GM15510 (cell line): ENCODE results near the gene MRPL45.

Source experiments
- POLR2A ChIP-seq: IDR thresholded peaks from 3 replicates; pipeline ENCODE4 v1.6.1; 2011; ENCODE audit warnings: borderline replicate concordance; ENCODE audit not compliant: insufficient read length; ENCODE audit errors: extremely low read depth

The MRPL45 gene

DNA sequence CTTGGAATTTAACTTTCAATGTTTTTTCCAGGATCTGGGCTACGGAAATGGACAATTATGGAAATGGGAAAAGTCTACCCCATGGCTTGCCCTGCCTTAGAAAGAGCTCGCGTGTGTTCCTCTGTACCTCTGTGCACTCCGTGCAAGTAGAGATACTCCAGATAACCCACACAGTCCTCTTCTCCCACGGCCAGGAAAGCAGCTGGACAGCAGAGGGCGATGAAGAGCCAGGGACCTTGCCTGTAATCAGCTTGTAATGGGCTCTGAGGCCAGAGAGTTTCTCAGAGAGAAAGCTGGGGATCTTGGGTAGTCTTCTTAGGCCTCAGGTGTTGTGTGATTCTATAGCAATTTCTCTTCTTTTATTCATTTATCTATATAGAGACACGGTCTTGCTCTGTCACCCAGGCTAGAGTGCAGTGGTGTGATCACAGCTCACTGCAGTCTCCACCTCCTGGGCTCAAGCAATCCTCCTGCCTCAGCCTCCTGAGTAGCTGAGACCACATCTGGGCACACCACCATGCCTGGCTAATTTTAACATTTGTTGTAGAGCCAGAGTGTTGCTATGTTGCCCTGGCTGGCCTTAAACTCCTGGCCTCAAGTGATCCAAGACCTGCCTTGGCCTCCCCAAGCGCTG is 52.2 kb downstream of the MRPL45 start:
- TF ChIP-seq POLR2A = no peak

DNA sequence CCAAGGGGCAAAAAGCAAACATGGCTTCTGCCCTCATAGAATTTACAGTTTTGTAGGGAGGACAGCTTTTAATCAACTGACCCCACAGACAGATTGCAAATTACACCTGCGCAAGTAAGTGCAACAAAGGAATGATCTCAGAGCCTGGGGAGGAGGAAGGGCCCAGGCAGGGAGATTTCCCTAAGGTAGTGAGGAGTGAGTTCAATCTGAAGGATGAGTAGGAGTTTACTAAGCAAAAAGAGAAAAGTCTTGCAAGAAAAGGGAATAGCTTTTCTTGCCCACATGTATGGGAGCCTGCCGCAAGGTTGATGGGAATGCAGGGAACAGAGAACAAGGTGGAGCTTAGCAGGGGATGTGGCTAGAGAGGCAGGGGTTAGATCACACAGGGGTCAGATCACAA is 53.1 kb downstream of the MRPL45 start:
- no peak for TF ChIP-seq POLR2A

DNA sequence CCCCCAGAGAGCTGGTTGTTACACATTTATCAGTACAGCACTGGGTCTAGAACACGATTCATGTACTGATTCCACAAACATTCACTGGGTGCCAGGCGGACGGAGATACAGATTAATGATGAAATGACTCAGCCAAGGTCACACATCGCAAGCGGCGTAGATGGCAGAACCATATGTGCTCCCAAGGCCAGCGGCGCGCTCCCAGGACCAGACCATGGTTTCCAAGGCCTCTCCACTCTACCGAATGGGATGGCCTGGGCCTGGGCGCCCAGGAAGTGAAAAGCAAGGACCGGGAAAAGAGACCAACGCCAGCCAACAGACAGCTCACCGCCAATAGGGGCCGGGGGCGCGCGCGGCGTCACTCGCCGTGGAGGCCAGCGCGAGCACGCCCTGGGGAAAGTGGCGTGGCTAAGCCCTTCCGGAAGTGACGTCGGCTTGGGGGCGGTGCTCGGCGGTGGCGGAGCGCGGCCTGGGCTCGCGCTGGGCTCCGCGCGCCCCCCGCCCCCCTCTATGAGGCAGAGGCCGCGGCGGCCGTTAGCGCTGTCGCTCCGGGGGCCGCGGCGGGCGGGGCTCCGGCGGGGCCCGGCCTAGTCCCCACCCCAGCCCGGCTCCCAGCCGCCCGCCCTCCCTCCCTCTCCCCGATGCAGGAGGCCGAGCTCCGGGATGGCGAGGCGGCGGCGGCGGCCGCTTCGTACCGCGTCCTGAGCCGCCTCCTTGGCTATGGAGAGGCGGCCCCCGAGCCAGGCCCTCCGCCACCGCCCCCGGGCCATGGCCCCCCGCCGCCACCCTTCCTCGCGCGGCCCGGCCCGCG is 54.6 kb downstream of the MRPL45 start, which contains the start of gene SOCS7:
Gene SOCS7, plus strand, starts transcription at position 433 of the 811 bp plus-strand sequence. Its CDS starts 209 bp downstream, at position 642.
- peak; percentile 96 for TF ChIP-seq POLR2A

DNA sequence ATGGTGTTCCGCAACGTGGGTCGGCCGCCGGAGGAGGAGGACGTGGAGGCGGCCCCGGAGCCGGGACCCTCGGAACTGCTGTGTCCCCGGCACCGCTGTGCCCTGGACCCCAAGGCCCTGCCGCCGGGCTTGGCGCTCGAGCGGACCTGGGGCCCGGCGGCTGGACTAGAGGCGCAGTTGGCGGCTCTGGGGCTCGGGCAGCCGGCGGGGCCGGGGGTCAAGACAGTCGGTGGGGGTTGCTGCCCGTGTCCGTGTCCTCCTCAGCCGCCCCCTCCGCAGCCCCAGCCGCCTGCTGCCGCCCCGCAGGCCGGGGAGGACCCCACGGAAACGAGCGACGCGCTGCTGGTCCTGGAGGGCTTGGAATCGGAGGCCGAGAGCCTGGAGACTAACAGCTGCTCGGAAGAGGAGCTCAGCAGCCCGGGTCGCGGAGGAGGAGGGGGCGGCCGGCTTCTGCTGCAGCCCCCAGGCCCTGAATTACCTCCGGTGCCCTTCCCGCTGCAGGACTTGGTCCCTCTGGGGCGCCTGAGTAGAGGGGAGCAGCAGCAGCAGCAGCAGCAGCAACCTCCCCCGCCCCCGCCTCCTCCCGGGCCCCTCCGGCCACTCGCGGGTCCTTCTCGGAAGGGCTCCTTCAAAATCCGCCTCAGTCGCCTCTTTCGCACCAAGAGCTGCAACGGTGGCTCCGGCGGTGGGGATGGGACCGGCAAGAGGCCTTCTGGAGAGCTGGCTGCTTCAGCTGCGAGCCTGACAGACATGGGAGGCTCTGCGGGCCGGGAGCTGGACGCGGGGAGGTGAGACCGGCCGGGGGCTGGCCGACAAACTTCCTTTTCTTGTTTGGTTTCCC is 55.5 kb downstream of the MRPL45 start:
- no peak for TF ChIP-seq POLR2A

DNA sequence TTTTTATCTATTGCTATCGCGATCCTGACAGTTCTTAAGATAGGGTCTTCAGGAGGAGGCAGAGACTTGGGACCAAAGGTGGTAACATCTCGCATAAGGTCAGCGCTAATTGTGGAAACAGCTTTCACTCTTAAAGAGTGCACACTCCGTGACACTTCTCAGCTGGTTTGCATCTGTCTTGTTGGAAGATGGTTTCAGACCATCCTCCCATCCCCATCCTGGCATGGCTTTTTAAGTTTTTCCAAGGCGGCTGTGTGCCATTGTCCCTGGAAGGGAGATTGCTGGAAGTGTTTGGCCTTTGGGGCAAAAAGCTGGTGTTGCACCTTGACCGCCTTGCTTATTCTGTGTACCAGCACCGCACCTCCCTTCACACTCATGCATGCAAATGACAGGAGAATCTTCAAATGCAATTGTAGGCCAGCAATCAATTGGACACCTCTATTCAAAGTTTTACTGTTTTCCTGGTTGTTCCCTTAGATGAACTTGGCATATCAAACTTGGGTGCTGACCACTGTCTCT is 56.2 kb downstream of the MRPL45 start:
- no peak for TF ChIP-seq POLR2A

DNA sequence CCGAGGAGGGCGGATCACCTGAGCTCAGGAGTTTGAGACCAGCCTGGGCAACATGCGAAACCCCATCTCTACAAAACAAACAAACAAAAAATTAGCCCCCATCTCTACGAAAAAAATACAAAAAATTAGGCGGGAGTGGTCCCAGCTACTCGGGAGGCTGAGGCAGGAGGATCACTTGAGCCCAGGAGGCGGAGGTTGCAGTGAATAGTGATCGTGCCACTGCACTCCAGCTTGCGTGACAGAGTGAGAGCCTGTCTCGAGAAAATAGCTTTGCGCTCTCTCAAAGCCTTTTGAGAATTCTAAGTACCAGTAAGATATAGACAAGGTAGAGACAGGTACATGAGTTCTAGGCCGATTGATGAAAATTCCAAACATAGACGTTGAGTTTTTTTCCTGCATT is 56.7 kb downstream of the MRPL45 start:
- TF ChIP-seq POLR2A = no peak

DNA sequence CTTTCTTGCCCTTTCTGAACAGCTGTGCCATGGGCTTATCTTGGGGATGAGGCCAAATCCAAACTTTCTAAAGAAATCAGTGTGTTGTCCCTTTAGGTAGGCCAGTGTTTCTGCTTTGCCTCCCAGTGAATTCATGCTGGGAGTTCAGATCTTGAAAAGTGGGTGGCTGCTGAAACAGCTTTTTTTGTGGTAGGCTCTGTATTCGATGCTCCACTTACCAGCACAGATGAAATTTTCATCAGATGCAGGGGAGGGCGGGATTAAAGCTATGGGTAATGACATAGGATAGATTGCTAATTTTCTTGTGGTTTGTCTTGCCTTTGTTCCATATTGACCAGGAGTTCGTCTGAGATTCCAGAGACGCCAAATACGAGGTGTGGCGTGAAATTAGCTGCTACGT is 57.5 kb downstream of the MRPL45 start:
- no peak for TF ChIP-seq POLR2A

DNA sequence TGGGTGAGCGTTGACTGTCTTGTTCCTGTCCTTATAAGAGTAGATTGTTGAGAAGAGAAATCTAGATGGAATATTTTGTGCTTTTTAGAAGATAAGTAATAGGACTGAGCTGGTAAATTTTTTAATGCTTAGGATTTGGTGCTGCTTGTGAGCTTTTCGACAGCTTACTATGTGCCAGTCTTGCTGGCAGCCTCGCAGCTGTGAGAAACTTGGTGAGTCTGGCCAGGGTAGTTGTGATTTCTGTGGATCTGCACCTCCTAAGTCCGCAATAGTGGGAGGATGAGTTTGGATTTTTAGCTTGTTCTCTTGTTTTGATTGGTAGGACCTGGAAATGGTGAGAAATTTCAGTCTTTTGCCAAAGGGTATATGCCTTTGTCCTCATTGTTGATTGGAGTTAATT is 58.3 kb downstream of the MRPL45 start:
- no peak for TF ChIP-seq POLR2A

DNA sequence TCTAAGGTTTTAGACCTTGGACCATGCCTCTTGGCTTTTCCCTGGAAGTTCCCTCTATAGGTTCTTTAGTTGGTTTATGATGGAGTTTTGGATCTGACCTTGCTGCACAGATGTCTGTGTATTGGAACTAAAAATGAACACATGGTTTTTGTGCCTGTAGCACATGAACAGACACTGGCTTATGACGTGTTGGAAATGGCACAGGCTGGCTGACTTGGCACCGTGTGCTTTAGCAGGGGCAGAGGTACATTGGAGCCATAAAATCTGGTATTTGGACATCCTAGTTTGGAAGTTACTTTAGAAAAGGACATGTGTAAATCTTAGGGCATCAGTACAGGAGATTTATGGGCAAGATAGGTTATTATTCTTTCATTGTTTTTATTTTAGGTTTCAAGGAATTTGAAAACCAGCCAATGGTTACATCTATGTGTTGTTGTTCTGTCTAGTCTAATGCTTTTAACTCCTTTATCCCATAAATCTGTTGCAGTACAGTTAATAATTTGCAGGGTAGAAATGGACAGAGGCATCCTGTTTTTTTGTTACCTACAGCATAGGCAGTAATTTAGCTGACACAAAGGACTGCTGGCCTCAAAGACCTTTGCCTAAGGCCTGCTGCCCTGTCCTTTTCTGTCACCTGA is 60.6 kb downstream of the MRPL45 start:
- no peak for TF ChIP-seq POLR2A

DNA sequence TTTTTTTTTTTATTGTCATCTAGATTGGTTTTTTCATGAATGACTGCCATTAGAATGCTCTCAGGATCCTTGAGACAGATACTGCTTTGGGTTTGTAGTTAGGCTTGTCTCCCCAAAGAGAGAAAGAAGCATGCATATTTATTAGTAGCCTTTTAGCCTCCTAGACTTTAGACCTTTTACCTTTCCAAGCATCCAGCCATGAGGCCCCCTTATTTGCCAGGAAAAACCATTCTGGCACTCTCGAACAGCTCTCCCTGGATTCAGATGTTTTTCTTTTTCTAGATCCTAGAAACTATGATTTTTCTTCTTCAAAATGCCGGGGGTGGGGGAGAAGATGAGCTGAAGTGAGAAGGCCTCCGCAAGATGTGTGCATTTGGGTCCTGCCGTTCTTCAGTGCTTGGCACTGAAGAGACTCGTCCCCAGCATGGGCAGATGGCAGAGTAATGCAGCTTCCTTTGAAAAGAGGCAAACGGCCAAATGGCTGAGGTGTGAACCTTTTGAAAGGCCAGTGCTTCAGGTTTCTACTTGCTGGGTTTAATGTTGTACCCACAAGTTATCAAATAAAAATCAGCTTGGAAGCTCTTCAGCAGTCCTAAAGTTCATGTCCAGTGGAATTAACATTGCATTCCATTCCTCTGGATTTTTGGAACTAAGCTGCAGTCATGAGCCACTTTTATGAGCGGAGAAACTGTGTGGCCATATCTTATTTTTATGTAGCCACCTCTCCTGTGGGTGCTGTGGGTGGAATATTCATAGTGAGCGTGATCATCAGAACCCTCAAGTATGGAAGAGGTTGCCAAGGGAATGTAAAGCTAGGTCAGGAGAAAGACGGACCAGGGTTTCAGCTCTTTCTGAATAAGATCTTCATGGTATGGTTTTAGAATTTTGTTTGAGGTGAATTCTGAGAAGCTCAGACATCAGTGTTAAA is 61.9 kb downstream of the MRPL45 start:
- no peak for TF ChIP-seq POLR2A

DNA sequence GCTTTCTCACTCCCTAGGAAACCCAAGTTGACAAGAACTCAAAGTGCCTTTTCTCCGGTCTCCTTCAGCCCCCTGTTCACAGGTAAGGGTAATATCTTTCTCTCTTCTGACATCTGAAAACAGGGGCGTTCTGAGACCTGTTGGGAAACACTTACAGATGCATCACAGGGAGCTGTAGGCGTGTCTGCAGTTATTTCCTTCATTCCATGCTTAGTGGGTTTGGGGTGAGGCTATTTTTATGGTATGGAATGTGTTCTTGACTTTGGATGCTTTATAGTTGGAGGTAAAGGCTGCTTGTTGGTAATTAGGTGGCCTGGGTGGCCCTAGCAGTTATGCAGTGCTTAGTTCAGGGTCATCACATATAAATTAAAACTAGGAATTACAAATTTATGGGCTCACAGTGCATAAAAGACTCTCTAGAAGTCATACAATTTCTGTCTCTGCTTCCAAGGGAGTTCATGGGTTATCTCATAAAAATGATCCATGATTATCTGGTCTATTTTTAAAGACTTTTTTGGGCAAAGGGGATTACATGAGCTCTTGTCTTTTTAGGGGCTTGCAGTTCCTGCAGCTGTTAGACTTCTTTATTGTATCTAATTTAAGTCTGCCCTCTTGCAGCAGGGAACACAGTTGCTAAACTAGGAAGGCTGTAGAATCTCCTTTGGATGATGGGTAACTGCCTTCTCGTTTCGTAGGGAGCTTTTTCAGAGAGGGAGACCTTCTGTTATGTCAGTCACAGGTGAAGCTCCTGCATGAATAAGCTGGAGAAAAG is 64.9 kb downstream of the MRPL45 start:
- TF ChIP-seq POLR2A = no peak

DNA sequence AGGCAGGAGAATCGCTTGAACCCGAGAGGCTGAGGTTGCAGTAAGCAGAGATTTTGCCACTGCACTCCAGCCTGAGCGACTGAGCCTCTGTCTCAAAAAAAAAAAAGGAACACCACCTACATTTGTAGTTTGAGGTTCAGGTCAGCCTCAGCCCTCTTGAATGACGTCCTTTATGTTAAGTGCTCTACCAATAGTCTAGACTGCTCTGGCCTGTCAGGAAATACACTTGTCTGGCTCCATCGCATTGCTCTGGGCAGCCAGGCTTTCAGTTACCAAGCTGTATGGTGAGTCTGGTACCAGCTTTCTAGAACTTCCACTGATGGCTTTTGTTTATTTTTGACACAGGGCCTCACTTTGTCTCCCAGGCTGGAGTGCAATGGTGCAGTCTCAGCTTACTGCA is 66.0 kb downstream of the MRPL45 start:
- TF ChIP-seq POLR2A = no peak

DNA sequence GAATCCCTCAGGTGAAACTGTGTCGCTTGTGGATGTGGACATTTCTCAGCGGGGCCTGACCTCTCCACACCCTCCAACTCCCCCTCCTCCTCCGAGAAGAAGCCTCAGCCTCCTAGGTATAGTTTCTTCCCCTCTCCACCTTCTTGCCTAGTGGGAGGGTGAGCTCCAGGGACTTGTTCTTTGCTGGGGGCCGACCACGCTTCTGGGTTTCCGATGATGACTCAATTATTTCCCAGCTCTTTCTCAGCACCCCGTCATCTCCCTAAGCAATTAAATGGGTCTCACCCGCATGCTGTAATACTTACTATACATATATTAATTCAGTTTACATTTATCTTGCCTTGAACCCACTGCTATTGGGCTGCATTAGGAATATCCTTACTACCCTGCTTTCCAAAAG is 67.8 kb downstream of the MRPL45 start:
- no peak for TF ChIP-seq POLR2A

DNA sequence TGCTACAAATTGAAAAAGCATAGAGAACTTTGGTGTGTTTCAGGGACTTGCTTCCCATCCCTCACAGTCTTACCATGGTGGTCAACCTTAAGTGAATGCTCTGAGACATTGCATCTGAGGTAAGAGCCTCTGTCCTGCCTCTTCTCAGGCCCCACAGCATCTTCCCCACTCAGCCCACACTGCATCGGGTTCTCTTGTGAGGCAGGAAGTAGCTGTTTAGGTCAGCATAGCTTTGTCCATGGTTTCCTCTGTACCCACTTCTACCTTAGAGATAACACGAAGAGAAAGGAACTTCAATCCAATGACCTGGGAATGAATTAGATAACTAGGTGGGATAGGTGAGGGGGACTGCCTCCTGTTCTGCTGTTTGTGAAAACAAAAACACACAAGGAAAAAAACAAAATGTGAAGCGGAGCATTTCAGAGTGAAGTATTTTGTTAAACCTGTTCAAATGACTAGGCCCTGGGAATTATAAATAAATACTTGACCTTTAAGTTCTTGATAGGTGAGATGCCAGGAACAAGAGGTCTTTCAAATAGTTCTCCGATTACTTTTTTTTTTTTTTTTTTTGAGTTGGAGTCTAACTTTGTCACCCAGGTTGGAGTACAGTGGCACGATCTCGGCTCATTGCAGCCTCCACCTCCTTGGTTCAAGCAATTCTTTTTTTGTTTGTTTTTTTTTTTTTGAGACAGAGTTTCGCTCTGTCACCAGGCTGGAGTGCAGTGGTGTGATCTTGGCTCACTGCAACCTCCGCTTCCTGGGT is 72.3 kb downstream of the MRPL45 start:
- no peak for TF ChIP-seq POLR2A
